NCI-H345 treated with DMSO at 0.1 percent for 48 hours (cell line): ENCODE measurements around the gene PARN.

ENCODE experiments used
- DNase-seq: peaks from one replicate; lab custom pipeline; 2025; ENCODE audit not compliant: unreplicated experiment; lab: John Stamatoyannopoulos, UW

PARN gene

DNA sequence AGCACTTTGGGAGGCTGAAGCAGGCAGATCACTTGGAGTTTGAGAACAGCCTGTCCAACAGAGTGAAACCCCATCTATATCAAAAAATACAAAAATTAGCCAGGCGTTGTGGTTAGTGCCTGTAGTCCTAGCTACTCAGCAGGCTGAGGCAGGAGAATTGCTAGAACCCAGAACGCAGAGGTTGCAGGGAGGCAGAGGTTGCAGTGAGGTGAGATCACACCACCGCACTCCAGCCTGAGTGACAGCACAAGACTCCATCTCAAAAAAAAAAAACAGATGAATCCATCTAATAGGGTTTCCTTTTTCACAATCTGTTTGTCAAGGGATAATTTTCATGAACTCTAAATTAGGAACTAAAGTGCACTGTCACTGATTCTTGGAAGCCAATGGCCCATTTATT, 99.0 kb downstream of the PARN start:
- DNase-seq: no peak

DNA sequence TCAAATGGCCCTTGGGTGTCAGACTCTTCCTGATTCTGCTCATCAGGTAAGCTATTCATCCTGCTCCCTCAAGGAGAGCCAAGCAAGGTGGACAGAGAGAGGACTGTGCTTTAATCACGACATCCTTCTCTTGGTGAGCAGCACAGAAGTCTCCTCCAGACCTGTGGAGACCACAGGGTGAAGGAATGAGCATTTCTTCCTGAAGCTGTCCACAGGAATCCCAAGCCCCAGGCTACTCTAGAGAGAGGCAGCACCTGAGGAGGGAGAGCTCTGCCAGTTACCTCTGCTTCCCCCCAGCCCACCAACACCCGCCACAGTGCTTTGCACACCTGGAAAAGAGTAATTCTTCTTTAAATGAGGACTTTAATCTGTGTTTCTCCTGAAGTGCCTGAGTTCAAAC, 100.0 kb downstream of the PARN start:
- no peak for DNase-seq

DNA sequence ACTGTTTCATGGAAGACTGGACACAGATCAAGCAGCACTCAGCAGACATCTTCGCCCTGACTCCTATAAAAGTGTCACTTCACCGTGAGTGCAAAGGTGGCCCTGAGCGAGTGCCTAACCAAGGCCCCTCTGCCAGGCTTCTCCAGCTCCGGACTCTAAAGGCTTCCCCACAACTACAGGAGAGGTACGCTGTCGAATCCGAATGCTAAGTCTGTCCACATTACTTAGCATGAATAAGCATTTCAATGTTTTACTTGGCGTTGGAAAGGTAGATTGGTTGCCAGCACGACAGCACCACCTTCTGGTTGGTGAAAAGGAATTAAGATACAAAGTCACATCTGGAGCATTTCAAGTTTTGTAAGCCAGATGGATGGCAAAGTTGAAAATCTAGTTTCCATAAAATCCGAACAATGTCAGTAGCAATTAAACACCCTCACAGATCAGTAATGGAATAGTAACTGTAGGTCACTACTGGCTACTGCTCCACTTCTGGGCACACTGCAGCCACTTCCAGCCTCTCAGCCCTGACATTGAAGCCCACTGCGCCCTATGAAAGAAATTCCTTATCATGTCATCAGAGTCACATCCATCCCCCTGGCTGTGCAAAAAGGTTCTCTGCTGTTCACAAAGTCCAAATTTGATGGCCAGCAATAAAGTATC, 100.9 kb downstream of the PARN start:
- peak; percentile 20 for DNase-seq

DNA sequence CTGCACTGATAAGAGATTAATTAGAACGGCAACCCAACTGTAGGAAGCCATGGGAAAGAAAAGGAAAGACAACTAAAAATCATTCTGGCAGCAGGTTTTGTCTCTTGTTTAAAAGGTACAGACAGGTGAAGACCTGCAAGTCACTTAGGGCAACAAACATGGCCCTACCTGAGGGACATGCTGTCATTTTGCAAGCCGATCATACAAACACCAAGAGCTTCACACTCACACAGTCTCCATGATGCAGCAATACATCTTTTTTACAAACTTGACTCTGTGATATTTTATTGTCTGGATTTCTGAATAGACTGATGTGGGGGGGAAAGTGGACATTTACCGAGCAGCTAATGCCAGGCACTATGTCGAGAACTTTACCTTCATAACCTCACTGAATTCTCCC, 101.8 kb downstream of the PARN start:
- no peak for DNase-seq

GRCh38 chr16:14527411-14528044, 102.5 kb downstream of the PARN start:
- no peak for DNase-seq

GRCh38 chr16:14525596-14525995, 104.5 kb downstream of the PARN start:
- no peak for DNase-seq

- no peak for DNase-seq
These were observed 105.1 kb downstream of the PARN start for GRCh38 chr16:14524979-14525378.

- no peak for DNase-seq
These were observed 106.4 kb downstream of the PARN start for GRCh38 chr16:14523632-14524031.

DNA sequence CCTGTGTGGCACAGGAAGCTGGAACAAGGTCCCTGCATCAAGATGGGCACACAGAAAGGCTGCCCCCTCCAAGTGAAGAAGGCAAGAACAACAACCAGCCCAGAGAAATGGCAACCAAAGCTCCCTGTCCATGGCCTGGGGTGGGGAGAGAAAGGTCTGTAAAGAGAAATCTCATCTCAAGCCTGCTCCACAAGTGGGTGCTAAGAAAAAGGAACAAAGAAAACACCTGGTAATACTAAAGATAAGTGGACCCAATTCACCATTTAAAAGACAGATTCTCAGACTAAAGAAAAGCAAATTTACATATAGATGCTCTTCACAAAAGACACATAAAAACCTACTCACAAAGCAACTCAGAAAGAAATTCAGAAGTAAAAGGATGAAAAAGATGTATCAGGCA, 107.4 kb downstream of the PARN start:
- no peak for DNase-seq

- no peak for DNase-seq
These were observed 109.3 kb downstream of the PARN start for GRCh38 chr16:14520753-14521152.

DNA sequence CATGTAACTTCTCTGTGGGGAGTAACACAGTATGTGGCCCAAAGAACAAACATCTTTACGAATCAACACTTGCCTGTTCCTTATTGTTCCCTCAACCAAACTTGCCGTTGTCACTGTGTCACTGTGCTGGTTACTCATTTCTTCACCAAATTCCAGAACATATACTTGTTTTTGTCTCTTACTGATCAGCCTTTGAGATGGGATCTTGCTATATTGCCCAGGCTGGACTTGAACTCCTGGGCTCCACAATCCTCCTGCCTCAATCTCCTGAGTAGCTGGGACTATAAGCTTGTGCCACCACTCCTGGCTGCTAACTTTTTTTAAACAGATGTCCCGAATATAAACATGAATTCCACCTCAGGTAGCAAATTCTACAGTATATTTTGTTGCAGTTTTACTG, 115.1 kb downstream of the PARN start:
- no peak for DNase-seq

DNA sequence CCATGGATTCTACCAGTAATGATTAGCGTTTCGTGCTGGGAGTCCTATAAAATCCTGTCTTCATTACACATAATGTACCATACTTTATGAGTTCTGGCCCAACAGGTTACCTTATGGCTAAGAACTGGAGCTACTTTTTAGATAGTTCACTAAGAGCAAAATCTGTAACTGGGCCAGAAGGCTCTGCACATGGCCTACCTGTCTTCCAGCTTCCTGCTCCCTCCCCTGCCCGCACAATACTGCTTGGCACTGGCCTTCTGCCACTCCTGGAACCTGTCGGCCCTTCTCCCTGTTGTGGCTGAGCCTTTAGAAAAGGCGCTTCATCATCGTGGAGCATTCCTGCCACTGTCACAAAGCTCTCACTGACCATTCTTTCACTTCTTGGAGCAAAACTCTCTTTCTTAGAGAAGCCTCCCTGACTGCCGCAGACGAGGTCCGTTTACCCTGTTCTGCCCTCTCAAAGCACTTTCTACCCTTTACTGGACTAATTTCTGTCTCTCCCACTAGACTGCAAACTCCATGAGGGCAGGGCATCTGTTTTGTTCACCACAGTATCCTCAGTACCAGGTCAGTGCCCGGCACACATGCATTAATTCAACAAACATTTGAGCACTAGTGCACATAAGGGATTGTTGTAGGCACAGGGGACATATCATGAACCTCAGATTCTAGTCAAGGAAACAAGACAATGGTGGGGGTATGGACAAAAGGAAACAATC, 116.5 kb downstream of the PARN start:
- DNase-seq: no peak

- DNase-seq: no peak
These were observed 118.3 kb downstream of the PARN start for GRCh38 chr16:14511800-14512135.

DNA sequence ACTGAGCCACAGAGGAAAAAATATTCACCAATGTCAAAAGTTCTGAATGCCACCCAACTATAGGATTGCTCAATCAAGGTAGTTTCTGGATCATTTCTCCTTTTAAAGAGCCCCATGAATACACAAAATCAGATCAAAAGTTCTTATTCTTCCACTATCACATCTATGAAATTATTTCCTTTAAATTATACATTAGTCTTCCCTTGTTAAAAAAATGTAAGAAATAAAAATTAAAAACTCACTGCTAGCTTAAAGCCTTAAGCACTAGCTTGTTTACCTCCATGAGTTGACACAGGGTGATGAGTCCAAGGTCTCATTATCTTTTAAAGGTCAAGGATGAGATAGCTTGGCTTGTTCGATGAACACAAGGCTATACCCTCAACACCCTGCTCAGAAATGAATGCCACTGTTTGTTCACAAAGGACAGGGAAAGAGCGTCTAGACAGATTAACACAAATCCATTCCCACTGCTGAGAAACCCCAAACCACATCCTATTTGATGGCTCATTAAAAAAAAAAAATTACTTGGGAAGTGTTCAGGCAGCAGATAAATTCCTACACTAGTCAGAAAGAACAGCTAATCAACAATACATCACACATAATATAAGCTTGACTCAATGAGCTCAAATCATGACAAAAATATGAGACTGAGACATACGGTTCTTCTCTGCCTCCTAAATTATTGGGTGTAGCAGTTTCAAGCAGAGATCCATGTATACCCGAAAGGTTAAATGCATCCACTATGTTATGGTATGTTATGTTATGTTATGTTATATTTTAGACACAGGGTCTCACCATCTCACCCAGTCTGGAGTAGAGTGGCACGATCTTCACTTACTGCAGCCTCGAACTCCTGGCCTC, 118.9 kb downstream of the PARN start:
- DNase-seq: no peak

DNA sequence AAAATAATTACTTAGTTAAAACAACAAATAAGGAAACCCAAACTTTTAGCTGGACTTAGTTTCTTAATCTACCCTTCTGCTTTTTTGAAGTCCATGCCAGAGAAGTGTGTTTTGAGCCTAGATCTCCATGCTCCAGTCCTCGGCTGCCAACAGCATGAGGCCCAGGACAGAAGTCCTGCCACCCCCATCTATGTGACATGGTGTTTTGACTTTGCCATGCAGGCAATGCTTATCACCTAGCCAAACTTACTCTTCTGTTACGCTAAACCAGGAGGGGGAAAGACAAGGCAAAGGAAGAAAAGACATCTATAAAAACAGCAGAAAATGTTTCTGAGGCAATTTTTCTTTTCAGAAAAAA, 119.5 kb downstream of the PARN start:
- no peak for DNase-seq

DNA sequence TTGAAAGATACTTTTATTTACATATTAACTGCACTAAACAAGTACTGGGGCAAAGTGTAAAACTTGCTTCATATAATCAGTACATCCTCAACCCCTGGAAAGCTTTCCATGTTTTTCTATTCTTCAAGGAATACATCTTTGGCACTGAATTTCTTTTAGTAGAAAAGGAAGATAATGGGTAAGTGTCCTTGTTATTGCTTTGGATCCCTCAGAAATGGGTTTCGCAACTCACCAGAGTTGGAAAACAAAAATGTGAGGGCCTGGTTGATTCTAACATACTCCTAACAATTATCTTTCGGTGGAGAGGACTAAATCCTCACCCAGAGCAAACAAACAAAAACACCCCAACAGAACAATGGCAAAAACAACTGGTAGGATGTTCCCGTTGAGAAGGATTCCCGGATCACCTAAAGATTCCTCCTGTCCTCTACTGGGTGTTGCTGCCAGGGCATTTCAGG, 120.4 kb downstream of the PARN start:
- DNase-seq: no peak

DNA sequence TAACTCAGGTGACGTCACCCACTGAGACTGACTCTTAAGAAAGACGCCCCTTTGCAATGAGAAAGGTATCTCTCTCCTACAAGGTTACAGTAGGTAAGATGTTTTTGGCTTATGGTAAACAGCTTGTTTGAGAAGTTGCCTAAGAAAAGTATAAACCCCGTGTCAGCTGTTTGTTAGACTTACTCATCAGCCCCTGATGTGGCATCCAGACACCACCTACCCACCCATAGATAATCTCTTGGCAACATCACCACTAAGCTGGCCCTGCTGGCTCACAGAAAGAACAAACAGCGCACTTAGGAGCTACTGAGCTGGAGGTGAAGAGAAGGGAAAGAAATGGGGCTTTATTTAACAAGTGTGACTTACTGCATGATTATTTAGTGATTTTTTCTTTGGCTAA, 121.0 kb downstream of the PARN start:
- DNase-seq: no peak

DNA sequence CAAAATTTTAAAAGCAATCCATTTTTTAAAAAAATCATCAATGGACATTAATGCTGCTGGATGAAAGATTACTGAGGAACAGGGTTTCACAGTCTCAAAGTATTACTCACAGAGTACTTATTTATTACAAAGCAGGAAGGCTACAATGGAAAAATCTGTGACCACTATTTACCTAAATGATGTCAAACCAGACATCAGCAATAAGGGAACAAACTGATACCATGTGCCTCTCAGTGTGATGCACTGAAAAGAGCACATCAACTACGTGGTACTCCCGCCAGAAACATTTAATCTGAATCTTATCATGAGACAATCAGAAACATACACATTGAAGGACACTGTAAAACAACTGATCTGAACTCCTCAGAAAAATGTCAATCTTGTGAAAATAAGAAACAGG, 124.2 kb downstream of the PARN start:
- no peak for DNase-seq

DNA sequence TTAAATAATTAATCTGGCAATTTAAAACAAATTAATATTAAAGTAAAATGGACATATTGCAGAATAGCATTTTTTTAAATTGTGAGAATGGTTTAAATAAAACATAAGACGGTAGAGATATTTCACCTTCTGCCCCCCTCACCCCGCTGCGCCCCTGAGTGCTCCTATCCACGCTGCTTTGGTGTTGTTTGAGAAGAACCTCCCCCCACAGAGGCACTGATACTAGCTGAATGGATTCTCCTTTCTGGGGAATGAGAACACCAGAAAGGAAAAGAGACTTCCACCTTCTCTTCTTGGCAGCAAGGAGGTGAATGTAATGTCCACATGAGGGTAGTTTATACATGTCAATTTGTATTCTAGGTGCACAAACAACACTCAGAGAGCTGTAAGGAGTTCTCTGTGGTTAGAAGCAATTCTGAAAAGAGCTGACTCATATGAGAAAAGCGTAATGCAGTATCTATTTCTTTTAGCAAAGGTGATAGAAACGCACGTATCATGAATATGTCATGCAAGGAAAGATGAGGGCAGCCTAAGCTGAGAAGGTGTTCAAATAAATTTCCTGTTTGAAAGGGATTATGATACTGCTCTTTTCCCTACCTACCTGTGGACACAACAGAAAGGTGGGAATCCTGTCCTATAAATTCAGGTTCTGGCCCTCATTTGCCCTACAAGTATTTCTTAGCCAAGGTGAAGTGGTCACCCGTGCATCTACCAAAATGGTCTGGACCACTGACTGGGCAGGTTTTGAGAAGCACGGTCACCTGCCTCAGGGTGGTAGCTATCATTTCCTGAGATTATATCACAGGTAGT, 126.9 kb downstream of the PARN start:
- no peak for DNase-seq

- DNase-seq: no peak
These were observed 127.7 kb downstream of the PARN start for GRCh38 chr16:14502256-14502875.
